Measurements from ENCODE around the gene LSM6.

LSM6 gene

GRCh38 chr4:146175541-146176453 lies at the start of gene LSM6:
TSS of gene LSM6 (plus strand) at chr4:146175718. CDS start at chr4:146182922, 7,204 bp downstream.
- POLR2A ChIA-PET = no interaction called here
- CTCF ChIA-PET = no interaction called here
- peak; percentile 88 for DNase-seq (ENCODE audit: extremely low spot score)
- TF ChIP-seq CTCF (IDR thresholded peaks at IDR 0.05; ENCODE audit: control extremely low read depth, extremely low read depth, low read depth, missing control alignments) = no peak

DNA sequence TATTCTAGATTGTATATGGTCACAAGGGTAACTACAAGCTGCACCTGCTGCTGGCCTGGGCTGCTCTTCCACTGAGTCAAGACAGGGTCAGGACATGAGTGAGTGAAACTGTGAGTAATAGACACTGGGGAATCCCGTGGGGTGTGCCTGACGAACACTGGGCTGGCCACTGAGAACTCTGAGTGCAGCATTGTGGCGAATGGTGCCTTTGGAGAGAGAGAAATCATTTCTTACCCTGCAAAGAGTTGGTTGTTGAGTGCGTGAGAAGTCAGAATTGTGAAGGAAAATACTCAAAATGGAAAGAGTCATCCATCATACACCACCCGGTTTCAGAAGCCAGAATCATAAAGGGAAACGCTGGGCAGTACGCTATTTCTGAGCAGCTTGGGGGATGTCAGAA lies 43.1 kb upstream of the LSM6 start:
- POLR2A ChIA-PET = no interaction called here
- CTCF ChIA-PET = interaction anchor here (0.8 to 1.6 kb wide), 3 partner anchors 9 to 37 kb away, joined by 3 to 7 read pairs (median 3); no protein-coding TSS in a partner anchor
- peak; percentile 70 for DNase-seq (ENCODE audit: extremely low spot score)
- no peak for TF ChIP-seq CTCF (IDR thresholded peaks at IDR 0.05; ENCODE audit: control extremely low read depth, extremely low read depth, low read depth, missing control alignments)

GRCh38 chr4:146134761-146135445 lies 40.6 kb upstream of the LSM6 start:
- no peak for DNase-seq (ENCODE audit: extremely low spot score)
- CTCF ChIA-PET = interaction anchor here (0.9 to 1.2 kb wide), 5 partner anchors 12 to 40 kb away, joined by 3 to 4 read pairs (median 3); no protein-coding TSS in a partner anchor

DNA sequence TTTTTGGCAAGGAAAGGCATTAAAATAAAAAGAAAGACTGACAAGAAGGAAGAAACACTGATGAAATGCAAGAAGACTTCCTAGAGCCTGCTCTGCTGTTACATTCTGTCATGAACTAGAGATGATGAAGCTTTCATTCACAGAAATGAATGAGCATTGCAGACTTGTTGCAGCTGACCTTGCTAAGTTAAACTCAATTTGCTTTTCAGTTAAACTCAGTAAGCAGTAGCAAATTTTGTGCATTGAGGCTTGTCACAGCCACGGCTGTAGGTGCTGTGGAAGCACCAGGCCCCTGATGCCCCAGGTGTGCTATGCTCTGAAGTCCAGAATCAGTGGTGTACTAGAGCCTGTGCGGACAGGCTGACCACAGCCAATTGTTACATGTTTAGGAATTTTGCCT lies 39.6 kb upstream of the LSM6 start:
- DNase-seq (ENCODE audit: extremely low spot score) = no peak
- POLR2A ChIA-PET = no interaction called here
- no peak for TF ChIP-seq CTCF (IDR thresholded peaks at IDR 0.05; ENCODE audit: control extremely low read depth, extremely low read depth, low read depth, missing control alignments)
- CTCF ChIA-PET = interaction anchor here (1.0 to 2.1 kb wide), 3 partner anchors 23 to 45 kb away, joined by 3 to 6 read pairs (median 5); no protein-coding TSS in a partner anchor

More at GRCh38 chr4:146134761-146135445, 40.6 kb upstream of the LSM6 start:
- POLR2A ChIA-PET = no interaction called here
- TF ChIP-seq CTCF (IDR thresholded peaks at IDR 0.05; ENCODE audit: control extremely low read depth, extremely low read depth, low read depth, missing control alignments) = no peak

- ChIA-PET CTCF (interaction anchor here (1.0 kb wide), 1 partner anchor 10 kb away, joined by 3 read pairs; no protein-coding TSS in a partner anchor), POLR2A (no interaction called here)
Observed at GRCh38 chr4:146142768-146143167, 32.8 kb upstream of the LSM6 start.

More at GRCh38 chr4:146142768-146143167, 32.8 kb upstream of the LSM6 start:
- no peak for TF ChIP-seq CTCF (IDR thresholded peaks at IDR 0.05; ENCODE audit: control extremely low read depth, extremely low read depth, low read depth, missing control alignments)
- DNase-seq (ENCODE audit: extremely low spot score) = no peak
